Osteoblast (primary cell): ENCODE data around the gene ANXA1. TPM values are rescaled to one million over a fixed set of nuclear protein-coding genes. Genes with fewer than 3 reads are reported as not detected.

Experiments
- DNase-seq: peaks from one replicate; pipeline ENCODE4 v3.0.0; 2011; ENCODE audit warnings: low spot score, mixed read lengths; ENCODE audit not compliant: insufficient read length; ENCODE audit errors: missing footprints
- H2AFZ ChIP-seq: 2 replicates; pipeline ENCODE4 v1.6.0; 2011; ENCODE audit warnings: mild to moderate bottlenecking, low read length
- H3K27ac ChIP-seq: 2 replicates; pipeline ENCODE4 v1.5.1; 2011; ENCODE audit warnings: mild to moderate bottlenecking, low read depth, low read length, moderate library complexity
- H3K27me3 ChIP-seq: 2 replicates; pipeline ENCODE4 v1.6.0; 2012; ENCODE audit warnings: mild to moderate bottlenecking, control low read depth, inconsistent platforms, low read length, moderate library complexity; ENCODE audit not compliant: insufficient read depth
- H3K36me3 ChIP-seq: 2 replicates; pipeline ENCODE4 v1.5.1; 2011; ENCODE audit warnings: mild to moderate bottlenecking, low read length, control low read depth, moderate library complexity; ENCODE audit not compliant: insufficient read depth
- H3K4me1 ChIP-seq: 2 replicates; pipeline ENCODE4 v1.5.1; 2011; ENCODE audit warnings: mild to moderate bottlenecking, low read length, control low read depth, moderate library complexity; ENCODE audit not compliant: insufficient read depth
- H3K4me2 ChIP-seq: 2 replicates; pipeline ENCODE4 v1.6.0; 2011; ENCODE audit warnings: mild to moderate bottlenecking, low read length; ENCODE audit not compliant: insufficient read depth
- H3K4me3 ChIP-seq: fragments of 200-600 bp; sonication (generic); 3 replicates; pipeline ENCODE4 v1.5.1; 2012; ENCODE audit warnings: mild to moderate bottlenecking, low read length, inconsistent platforms; ENCODE audit not compliant: insufficient read depth
- H3K79me2 ChIP-seq: 2 replicates; pipeline ENCODE4 v1.6.0; 2012; ENCODE audit warnings: mild to moderate bottlenecking, low read length, control low read depth, inconsistent platforms; ENCODE audit not compliant: insufficient read depth
- H3K9me3 ChIP-seq: 2 replicates; pipeline ENCODE4 v1.5.1; 2011; ENCODE audit warnings: low read depth, low read length, control low read depth
- H4K20me1 ChIP-seq: 2 replicates; pipeline ENCODE4 v1.6.0; 2012; ENCODE audit warnings: mild to moderate bottlenecking, low read length, control low read depth; ENCODE audit not compliant: insufficient read depth
- CTCF ChIP-seq: IDR thresholded peaks from 2 replicates; pipeline ENCODE4 v1.5.1; 2011; ENCODE audit warnings: mild to moderate bottlenecking, low read depth, low read length, moderate library complexity; ENCODE audit errors: extremely low read depth
- total RNA-seq: library from RNA; depleted of rRNA; stranded (reverse); fragments of >200 nt; gene quantifications from 2 replicates; pipeline ENCODE4 v1.2.3, GENCODE V29; 2012

Gene ANXA1
- total RNA-seq, 1 donor = 816 TPM

- Histone ChIP-seq H3K36me3 (no peaks in the 10 kb centered on the region), H4K20me1 (no peaks in the 10 kb centered on the region), H3K4me1 (no peaks in the 10 kb centered on the region), H3K4me3 (no peak overlapping the region), H3K4me2 (no peak overlapping the region), H3K27me3 (peaks cover 4% of the 10 kb centered on the region), H3K27ac (no peak overlapping the region), H2AFZ (no peak overlapping the region), H3K9me3 (no peaks in the 10 kb centered on the region), H3K79me2 (no peaks in the 10 kb centered on the region)
- no peak for DNase-seq
- TF ChIP-seq CTCF = peak; percentile 35
These were observed 48.2 kb downstream of the ANXA1 start for GRCh38 chr9:73199886-73200285.

GRCh38 chr9:73200694-73201452 lies 49.2 kb downstream of the ANXA1 start:
- H3K9me3 ChIP-seq = no peaks in the 10 kb centered on the region
- peak; percentile 60 for TF ChIP-seq CTCF
- peaks cover 4% of the 10 kb centered on the region for H3K27me3 ChIP-seq
- no peak for DNase-seq
- no peaks in the 10 kb centered on the region for H3K36me3 ChIP-seq
- no peak overlapping the region for H3K4me2 ChIP-seq
- H4K20me1 ChIP-seq = no peaks in the 10 kb centered on the region
- H3K4me1 ChIP-seq = no peaks in the 10 kb centered on the region
- no peak overlapping the region for H2AFZ ChIP-seq
- no peak overlapping the region for H3K27ac ChIP-seq
- H3K4me3 ChIP-seq = no peak overlapping the region
- H3K79me2 ChIP-seq = no peaks in the 10 kb centered on the region

- Histone ChIP-seq H3K4me3 (no peak overlapping the region), H3K27me3 (peaks cover 4% of the 10 kb centered on the region), H4K20me1 (no peaks in the 10 kb centered on the region), H3K36me3 (no peaks in the 10 kb centered on the region), H3K4me2 (no peak overlapping the region), H2AFZ (no peak overlapping the region), H3K79me2 (no peaks in the 10 kb centered on the region), H3K27ac (no peak overlapping the region), H3K9me3 (no peaks in the 10 kb centered on the region), H3K4me1 (no peaks in the 10 kb centered on the region)
- no peak for TF ChIP-seq CTCF
- DNase-seq = no peak
These were observed 51.3 kb downstream of the ANXA1 start for GRCh38 chr9:73202980-73203379.

GRCh38 chr9:73204936-73205335 lies 53.3 kb downstream of the ANXA1 start:
- TF ChIP-seq CTCF = no peak
- no peaks in the 10 kb centered on the region for H4K20me1 ChIP-seq
- H3K4me3 ChIP-seq = no peak overlapping the region
- H3K4me2 ChIP-seq = no peak overlapping the region
- no peaks in the 10 kb centered on the region for H3K79me2 ChIP-seq
- H3K9me3 ChIP-seq = no peaks in the 10 kb centered on the region
- DNase-seq = no peak
- no peak overlapping the region for H2AFZ ChIP-seq
- no peaks in the 10 kb centered on the region for H3K36me3 ChIP-seq
- H3K27me3 ChIP-seq = no peaks in the 10 kb centered on the region
- no peaks in the 10 kb centered on the region for H3K4me1 ChIP-seq
- no peak overlapping the region for H3K27ac ChIP-seq
